ENCODE measurements around the gene LOXL3.

Gene LOXL3

GRCh38 chr2:74593826-74594772, 40.4 kb upstream of the LOXL3 start:
- no peak overlapping the region for H3K4me3 ChIP-seq (ENCODE audit: low read depth, low read length)
- no peak for TF ChIP-seq CTCF (IDR thresholded peaks at IDR 0.05; ENCODE audit: borderline replicate concordance, insufficient read depth, low read depth, low read length)

- no peak for TF ChIP-seq CTCF (IDR thresholded peaks at IDR 0.05; ENCODE audit: borderline replicate concordance, insufficient read depth, low read depth, low read length)
- no peak overlapping the region for H3K4me3 ChIP-seq (ENCODE audit: low read depth, low read length)
These were observed 34.9 kb upstream of the LOXL3 start for GRCh38 chr2:74588664-74589063.

GRCh38 chr2:74587664-74588277, 34.0 kb upstream of the LOXL3 start:
- H3K4me3 ChIP-seq (ENCODE audit: low read depth, low read length): no peak overlapping the region
- TF ChIP-seq CTCF (IDR thresholded peaks at IDR 0.05; ENCODE audit: borderline replicate concordance, insufficient read depth, low read depth, low read length): peak; percentile 53; the same call in 1 of the 2 replicates

- no peak for TF ChIP-seq CTCF (IDR thresholded peaks at IDR 0.05; ENCODE audit: borderline replicate concordance, insufficient read depth, low read depth, low read length)
- no peak overlapping the region for H3K4me3 ChIP-seq (ENCODE audit: low read depth, low read length)
These were observed 31.9 kb upstream of the LOXL3 start for GRCh38 chr2:74585406-74586185.

GRCh38 chr2:74584088-74584645, 30.4 kb upstream of the LOXL3 start:
- TF ChIP-seq CTCF (IDR thresholded peaks at IDR 0.05; ENCODE audit: borderline replicate concordance, insufficient read depth, low read depth, low read length): no peak
- H3K4me3 ChIP-seq (ENCODE audit: low read depth, low read length): no peak overlapping the region

- no peak for TF ChIP-seq CTCF (IDR thresholded peaks at IDR 0.05; ENCODE audit: borderline replicate concordance, insufficient read depth, low read depth, low read length)
- H3K4me3 ChIP-seq (ENCODE audit: low read depth, low read length): no peak overlapping the region
These were observed 29.8 kb upstream of the LOXL3 start for GRCh38 chr2:74583504-74583903.
